Chondrocyte (in vitro differentiated cells): ENCODE measurements around the gene SLC6A7. TPM values are rescaled to one million over a fixed set of nuclear protein-coding genes. Genes with fewer than 3 reads are reported as not detected.

Experiments
- DNase-seq: peaks from one replicate; pipeline ENCODE4 v3.0.0; 2021; ENCODE audit warnings: mixed read lengths, low spot score
- H3K27ac Mint-ChIP-seq: one replicate; pipeline ENCODE4 v1.8.0; 2021; ENCODE audit warnings: mild to moderate bottlenecking, moderate library complexity, mixed read lengths; ENCODE audit not compliant: unreplicated experiment
- H3K27me3 Mint-ChIP-seq: 2 replicates; pipeline ENCODE4 v1.8.0; 2021; ENCODE audit warnings: low read depth, mixed read lengths
- H3K36me3 Mint-ChIP-seq: 2 replicates; pipeline ENCODE4 v1.8.0; 2021; ENCODE audit warnings: low read depth, mixed read lengths
- H3K4me1 Mint-ChIP-seq: 2 replicates; pipeline ENCODE4 v1.8.0; 2021; ENCODE audit warnings: low read depth, mild to moderate bottlenecking, mixed read lengths
- H3K4me3 Mint-ChIP-seq: one replicate; pipeline ENCODE4 v1.8.0; 2021; ENCODE audit warnings: mild to moderate bottlenecking, moderate library complexity, mixed read lengths; ENCODE audit not compliant: unreplicated experiment
- H3K9me3 Mint-ChIP-seq: 2 replicates; pipeline ENCODE4 v1.8.0; 2021; ENCODE audit warnings: low read depth, mixed read lengths
- total RNA-seq: library from RNA; stranded (reverse); gene quantifications from 3 replicates; pipeline ENCODE4 v1.2.1, GENCODE V29; 2021
- TF ChIP-seq, protein P1 (sequence below): fragments of 200-600 bp; sonication (generic); IDR thresholded peaks from 2 replicates; pipeline ENCODE4 v1.5.0; 2021; ENCODE audit warnings: antibody characterized with exemption, mild to moderate bottlenecking, moderate library complexity

SLC6A7 gene
- total RNA-seq, 1 donor from 2014 or later, result not detected

DNA sequence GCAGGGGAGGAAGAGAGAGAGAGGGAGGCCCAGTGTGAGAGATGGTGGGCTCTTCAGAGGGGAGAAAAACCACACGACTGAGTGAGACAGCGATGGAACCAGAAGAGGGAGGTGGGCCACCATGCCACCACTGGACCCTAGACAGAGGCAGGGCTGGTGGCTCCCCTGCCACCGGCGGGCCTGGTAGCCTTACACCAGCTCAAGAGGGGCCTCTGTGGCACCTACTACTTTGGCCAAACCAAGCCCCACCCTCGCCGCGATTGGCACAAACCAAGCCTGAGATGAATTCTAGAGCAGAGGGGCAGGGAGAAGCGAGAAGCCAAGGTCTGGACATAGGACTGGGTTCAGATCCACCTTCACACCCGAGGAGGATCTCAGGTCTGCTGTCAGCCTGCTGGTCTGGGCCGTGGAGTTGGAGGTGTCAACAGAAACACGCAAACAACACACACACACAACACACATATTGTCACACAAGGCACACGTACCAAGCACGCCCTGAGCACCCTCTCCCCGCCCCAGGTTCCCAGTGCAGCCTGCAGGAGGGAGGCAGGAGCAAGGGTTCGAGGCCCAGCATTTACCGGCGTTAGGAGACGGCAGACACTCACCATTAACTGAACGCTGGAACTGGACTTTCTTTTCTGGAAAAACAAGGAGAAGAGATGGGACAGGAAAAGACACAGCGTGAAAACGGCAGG is 49.4 kb downstream of the SLC6A7 start:
- Mint-ChIP-seq H3K4me3 (no peak overlapping the region), H3K36me3 (peaks cover 2% of the 10 kb centered on the region), H3K4me1 (no peaks in the 10 kb centered on the region), H3K9me3 (no peaks in the 10 kb centered on the region), H3K27me3 (peaks cover 8% of the 10 kb centered on the region), H3K27ac (no peak overlapping the region)
- DNase-seq, result no peak
- TF ChIP-seq, protein P1, sequence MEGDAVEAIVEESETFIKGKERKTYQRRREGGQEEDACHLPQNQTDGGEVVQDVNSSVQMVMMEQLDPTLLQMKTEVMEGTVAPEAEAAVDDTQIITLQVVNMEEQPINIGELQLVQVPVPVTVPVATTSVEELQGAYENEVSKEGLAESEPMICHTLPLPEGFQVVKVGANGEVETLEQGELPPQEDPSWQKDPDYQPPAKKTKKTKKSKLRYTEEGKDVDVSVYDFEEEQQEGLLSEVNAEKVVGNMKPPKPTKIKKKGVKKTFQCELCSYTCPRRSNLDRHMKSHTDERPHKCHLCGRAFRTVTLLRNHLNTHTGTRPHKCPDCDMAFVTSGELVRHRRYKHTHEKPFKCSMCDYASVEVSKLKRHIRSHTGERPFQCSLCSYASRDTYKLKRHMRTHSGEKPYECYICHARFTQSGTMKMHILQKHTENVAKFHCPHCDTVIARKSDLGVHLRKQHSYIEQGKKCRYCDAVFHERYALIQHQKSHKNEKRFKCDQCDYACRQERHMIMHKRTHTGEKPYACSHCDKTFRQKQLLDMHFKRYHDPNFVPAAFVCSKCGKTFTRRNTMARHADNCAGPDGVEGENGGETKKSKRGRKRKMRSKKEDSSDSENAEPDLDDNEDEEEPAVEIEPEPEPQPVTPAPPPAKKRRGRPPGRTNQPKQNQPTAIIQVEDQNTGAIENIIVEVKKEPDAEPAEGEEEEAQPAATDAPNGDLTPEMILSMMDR, result no peak

DNA sequence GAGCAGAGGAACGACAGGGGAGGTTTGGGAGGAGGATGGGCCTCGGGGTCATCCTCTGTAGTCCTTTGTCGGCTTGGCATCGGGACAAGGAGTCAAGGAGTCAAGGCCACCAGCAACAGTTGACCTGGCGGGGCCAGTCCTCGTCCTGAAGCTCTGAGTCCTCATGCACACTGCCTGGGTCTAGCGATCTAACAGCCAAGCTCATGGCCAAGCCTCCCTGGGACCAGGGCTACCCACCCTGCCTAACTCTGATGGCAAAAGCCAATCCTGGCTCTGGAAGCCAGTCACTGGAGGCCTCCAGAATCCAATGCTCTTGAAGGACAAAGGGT is 49.9 kb downstream of the SLC6A7 start:
- DNase-seq, result no peak
- Mint-ChIP-seq H3K4me1 (no peaks in the 10 kb centered on the region), H3K27me3 (peaks cover 8% of the 10 kb centered on the region), H3K36me3 (peaks cover 2% of the 10 kb centered on the region), H3K4me3 (no peak overlapping the region), H3K9me3 (no peaks in the 10 kb centered on the region), H3K27ac (no peak overlapping the region)
- TF ChIP-seq, protein P1, result no peak

GRCh38 chr5:150241298-150242160 is 51.7 kb downstream of the SLC6A7 start:
- Mint-ChIP-seq H3K27ac (no peak overlapping the region), H3K9me3 (no peaks in the 10 kb centered on the region), H3K27me3 (peaks cover 8% of the 10 kb centered on the region), H3K4me1 (peaks cover 7% of the 10 kb centered on the region), H3K36me3 (peaks cover 2% of the 10 kb centered on the region), H3K4me3 (no peak overlapping the region)
- TF ChIP-seq, protein P1, result no peak
- DNase-seq, result no peak

GRCh38 chr5:150242251-150242894 is 52.5 kb downstream of the SLC6A7 start:
- Mint-ChIP-seq H3K4me3 (no peak overlapping the region), H3K36me3 (peaks cover 2% of the 10 kb centered on the region), H3K27ac (no peak overlapping the region), H3K9me3 (no peaks in the 10 kb centered on the region), H3K27me3 (peaks cover 8% of the 10 kb centered on the region), H3K4me1 (peaks cover 7% of the 10 kb centered on the region)
- TF ChIP-seq, protein P1, result no peak
- no peak for DNase-seq

DNA sequence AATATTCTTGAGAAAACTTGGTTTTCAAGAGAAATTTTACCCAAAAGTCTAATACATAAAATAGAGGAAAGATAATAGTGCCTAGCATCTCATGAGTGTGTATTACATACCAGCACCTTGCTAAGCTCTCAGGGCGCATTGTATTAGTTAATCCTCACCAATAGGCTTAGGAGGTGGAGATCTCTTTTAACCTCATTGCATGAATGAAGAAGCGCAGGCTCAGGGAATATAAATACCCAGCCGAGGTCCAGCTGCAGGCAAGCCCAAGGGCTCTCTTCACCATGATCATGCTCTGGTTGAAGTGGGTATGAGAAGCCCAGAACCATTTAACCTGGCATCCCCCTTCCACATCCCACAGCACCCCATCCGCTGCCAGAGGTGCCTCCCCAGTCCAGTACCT is 53.7 kb downstream of the SLC6A7 start:
- no peak overlapping the region for H3K27ac Mint-ChIP-seq
- peaks cover 2% of the 10 kb centered on the region for H3K36me3 Mint-ChIP-seq
- DNase-seq, result no peak
- no peaks in the 10 kb centered on the region for H3K9me3 Mint-ChIP-seq
- H3K4me3 Mint-ChIP-seq, result no peak overlapping the region
- TF ChIP-seq, protein P1, result no peak
- peaks cover 8% of the 10 kb centered on the region for H3K27me3 Mint-ChIP-seq
- peaks cover 7% of the 10 kb centered on the region for H3K4me1 Mint-ChIP-seq
